IMR-90 (cell line): ENCODE measurements around the gene FUS.

Source experiments
- CEBPB ChIP-seq: IDR thresholded peaks from 2 replicates; pipeline ENCODE4 v1.6.1; 2012; ENCODE audit warnings: low read depth, low read length, improper control_type of control experiment
- CHD1 ChIP-seq: IDR thresholded peaks from 2 replicates; pipeline ENCODE4 v1.6.1; 2012; ENCODE audit warnings: low read depth, low read length, improper control_type of control experiment
- FOS ChIP-seq: fragments of 150-350 bp; IDR thresholded peaks from 2 replicates; pipeline ENCODE4 v1.6.1; 2016; ENCODE audit warnings: low read depth, low read length
- MAZ ChIP-seq: IDR thresholded peaks from 2 replicates; pipeline ENCODE4 v1.6.1; 2012; ENCODE audit warnings: low read depth, mild to moderate bottlenecking, low read length, improper control_type of control experiment, moderate library complexity, borderline replicate concordance
- MXI1 ChIP-seq: IDR thresholded peaks from 2 replicates; pipeline ENCODE4 v1.6.1; 2012; ENCODE audit warnings: low read depth, mild to moderate bottlenecking, low read length, moderate library complexity, borderline replicate concordance
- POLR2A ChIP-seq: IDR thresholded peaks from 2 replicates; pipeline ENCODE4 v1.6.1; 2012; ENCODE audit warnings: mild to moderate bottlenecking, low read depth, low read length
- RAD21 ChIP-seq: IDR thresholded peaks from 2 replicates; pipeline ENCODE4 v1.6.1; 2012; ENCODE audit warnings: low read length, improper control_type of control experiment
- RCOR1 ChIP-seq: IDR thresholded peaks from 2 replicates; pipeline ENCODE4 v1.6.1; 2012; ENCODE audit warnings: mild to moderate bottlenecking, low read length, improper control_type of control experiment; ENCODE audit not compliant: insufficient replicate concordance
- RFX5 ChIP-seq: IDR thresholded peaks from 2 replicates; pipeline ENCODE4 v1.8.0; 2012; ENCODE audit warnings: low read depth, mild to moderate bottlenecking, low read length, moderate library complexity
- TF ChIP-seq, protein P1 (sequence below): conservative IDR thresholded peaks from 2 replicates; pipeline ENCODE4 v1.5.1; 2012; ENCODE audit warnings: mild to moderate bottlenecking, low read depth, low read length, improper control_type of control experiment
- TF ChIP-seq, protein P2 (sequence below): fragments of 150-350 bp; IDR thresholded peaks from 2 replicates; pipeline ENCODE4 v1.6.1; 2016; ENCODE audit warnings: low read depth, mild to moderate bottlenecking, low read length, moderate library complexity, borderline replicate concordance

DNA sequence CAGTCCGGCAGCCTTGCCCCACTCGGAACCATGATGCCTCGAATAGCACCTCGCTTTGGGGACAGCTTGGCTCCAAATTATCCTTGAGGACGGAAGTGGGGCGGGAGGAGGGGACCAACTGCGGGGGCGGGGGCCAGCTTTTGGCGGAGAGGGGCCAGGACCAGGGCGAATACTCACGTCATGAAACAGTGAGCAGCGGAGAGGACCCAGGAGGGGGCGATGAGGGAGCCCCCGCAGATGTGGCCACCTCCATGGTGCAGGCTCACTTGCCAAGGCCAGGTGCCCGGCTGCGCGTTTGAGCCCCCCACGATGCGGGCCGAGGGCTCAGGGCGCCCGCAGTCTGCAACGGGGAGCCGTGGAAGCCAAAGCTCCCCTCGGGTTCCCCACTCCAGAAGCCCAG lies 31.0 kb upstream of the FUS start:
- no peak for TF ChIP-seq RFX5
- TF ChIP-seq, protein P1, sequence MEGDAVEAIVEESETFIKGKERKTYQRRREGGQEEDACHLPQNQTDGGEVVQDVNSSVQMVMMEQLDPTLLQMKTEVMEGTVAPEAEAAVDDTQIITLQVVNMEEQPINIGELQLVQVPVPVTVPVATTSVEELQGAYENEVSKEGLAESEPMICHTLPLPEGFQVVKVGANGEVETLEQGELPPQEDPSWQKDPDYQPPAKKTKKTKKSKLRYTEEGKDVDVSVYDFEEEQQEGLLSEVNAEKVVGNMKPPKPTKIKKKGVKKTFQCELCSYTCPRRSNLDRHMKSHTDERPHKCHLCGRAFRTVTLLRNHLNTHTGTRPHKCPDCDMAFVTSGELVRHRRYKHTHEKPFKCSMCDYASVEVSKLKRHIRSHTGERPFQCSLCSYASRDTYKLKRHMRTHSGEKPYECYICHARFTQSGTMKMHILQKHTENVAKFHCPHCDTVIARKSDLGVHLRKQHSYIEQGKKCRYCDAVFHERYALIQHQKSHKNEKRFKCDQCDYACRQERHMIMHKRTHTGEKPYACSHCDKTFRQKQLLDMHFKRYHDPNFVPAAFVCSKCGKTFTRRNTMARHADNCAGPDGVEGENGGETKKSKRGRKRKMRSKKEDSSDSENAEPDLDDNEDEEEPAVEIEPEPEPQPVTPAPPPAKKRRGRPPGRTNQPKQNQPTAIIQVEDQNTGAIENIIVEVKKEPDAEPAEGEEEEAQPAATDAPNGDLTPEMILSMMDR = no peak
- no peak for TF ChIP-seq MXI1
- no peak for TF ChIP-seq POLR2A
- TF ChIP-seq CEBPB = no peak
- TF ChIP-seq RAD21 = no peak
- TF ChIP-seq RCOR1 = no peak
- TF ChIP-seq CHD1 = no peak
- TF ChIP-seq, protein P2, sequence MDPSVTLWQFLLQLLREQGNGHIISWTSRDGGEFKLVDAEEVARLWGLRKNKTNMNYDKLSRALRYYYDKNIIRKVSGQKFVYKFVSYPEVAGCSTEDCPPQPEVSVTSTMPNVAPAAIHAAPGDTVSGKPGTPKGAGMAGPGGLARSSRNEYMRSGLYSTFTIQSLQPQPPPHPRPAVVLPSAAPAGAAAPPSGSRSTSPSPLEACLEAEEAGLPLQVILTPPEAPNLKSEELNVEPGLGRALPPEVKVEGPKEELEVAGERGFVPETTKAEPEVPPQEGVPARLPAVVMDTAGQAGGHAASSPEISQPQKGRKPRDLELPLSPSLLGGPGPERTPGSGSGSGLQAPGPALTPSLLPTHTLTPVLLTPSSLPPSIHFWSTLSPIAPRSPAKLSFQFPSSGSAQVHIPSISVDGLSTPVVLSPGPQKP = no peak
- TF ChIP-seq FOS = no peak
- no peak for TF ChIP-seq MAZ
